Pancreas (tissue), 10 donors: ENCODE data around the gene EIF5. TPM values are rescaled to one million over a fixed set of nuclear protein-coding genes. Genes with fewer than 3 reads are reported as not detected.

Experiments used
- ATAC-seq, 4 donors: fragments of 200-7000 bp; cut with Tn5 transposase; one replicate each; pipeline versions ENCODE4 v1.8.0 to v1.9.1; 2020; ENCODE audit warnings: mild to moderate bottlenecking in 4 of 4, moderate library complexity in 4 of 4
- DNase-seq, 6 donors: peaks; one replicate each; pipeline ENCODE4 v3.0.0-alpha.2; 2020
- FAIRE-seq: peaks from 2 replicates; lab custom pipeline; 2012; peaks lifted over from hg19 to GRCh38; lab: Jason Lieb, UNC
- H3K27ac ChIP-seq, 4 donors: fragments of 200-600 bp; sonication (generic); 1 replicate in 3 of 4; 2 replicates in 1 of 4; pipeline versions ENCODE4 v1.5.0 to v1.8.0; 2020
- H3K27me3 ChIP-seq, 4 donors: fragments of 200-600 bp; one replicate each; pipeline ENCODE4 v1.8.0; 2021
- H3K36me3 ChIP-seq, 3 donors: fragments of 200-600 bp; sonication (generic) in 1 of 3; one replicate each; pipeline versions ENCODE4 v1.5.0 to v1.8.0; 2020 to 2021
- H3K4me1 ChIP-seq, 3 donors: fragments of 200-600 bp; one replicate each; pipeline ENCODE4 v1.8.0; 2021
- H3K4me3 ChIP-seq, 4 donors: fragments of 200-600 bp; sonication (generic) in 2 of 4; one replicate each; pipeline versions ENCODE4 v1.5.0 to v1.8.0; 2020 to 2021
- H3K9me3 ChIP-seq, 4 donors: fragments of 200-600 bp; one replicate each; pipeline ENCODE4 v1.8.0; 2021
- WGBS, 2 donors: extraction: QIAGEN DNeasy Blood & Tissue Kit; methylation state at CpG; one replicate each; pipeline ENCODE4 v1.1.7; 2013; 5-methylcytosine and 5-hydroxymethylcytosine counted together
- intact Hi-C, 3 donors: fragments of 100-400 bp; cut with DNase I; formaldehyde crosslinking; loops; one replicate each; pipeline versions ENCODE4 v1.11.1 to v1.14.2; 2022
- polyA plus RNA-seq, 2 donors: library from polyadenylated mRNA; stranded (reverse); fragments of 200-250 nt; gene quantifications; one replicate each; pipeline ENCODE4 v1.2.3, GENCODE V29; 2013
- total RNA-seq, 6 donors: library from RNA; stranded (reverse); fragmentation: NEBNext Ultra II Directional in 4 of 6; extraction: Animal tissue kit (Norgen Biotek cat#: 25700) in 4 of 6; gene quantifications; one replicate each; pipeline versions ENCODE4 v1.2.1 to v1.2.4, GENCODE V29; 2021 to 2023
- TF ChIP-seq, protein P1 (sequence below), 4 donors: fragments of 200-600 bp; sonication (generic) in 3 of 4; IDR thresholded peaks; one replicate each; pipeline versions ENCODE4 v1.5.0 to v1.8.0; 2021; ENCODE audit warnings: antibody characterized with exemption in 4 of 4
- donor health status: healthy with polysubstance abuse.
- donor health status: DM: no; HTN: no; CAD: no; lungs with moderate emphysema.
- donor health status: DM: no; HTN: no; CAD: no.
- donor health status: control.
- donor health status: control.
- donor health status: Bipolar disorder and iron deficiency.
- donor health status: DM: yes; HTN: yes; CAD: no.
- donor health status: DM: no; HTN: no; CAD: no.
- donor health status: DM: no; HTN: no; CAD: no.
- donor health status: DM: yes; HTN: yes; CAD: no.

Gene EIF5
- total and polyA plus RNA-seq, 8 donors: 22.2 to 139 (median 95.2) TPM

DNA sequence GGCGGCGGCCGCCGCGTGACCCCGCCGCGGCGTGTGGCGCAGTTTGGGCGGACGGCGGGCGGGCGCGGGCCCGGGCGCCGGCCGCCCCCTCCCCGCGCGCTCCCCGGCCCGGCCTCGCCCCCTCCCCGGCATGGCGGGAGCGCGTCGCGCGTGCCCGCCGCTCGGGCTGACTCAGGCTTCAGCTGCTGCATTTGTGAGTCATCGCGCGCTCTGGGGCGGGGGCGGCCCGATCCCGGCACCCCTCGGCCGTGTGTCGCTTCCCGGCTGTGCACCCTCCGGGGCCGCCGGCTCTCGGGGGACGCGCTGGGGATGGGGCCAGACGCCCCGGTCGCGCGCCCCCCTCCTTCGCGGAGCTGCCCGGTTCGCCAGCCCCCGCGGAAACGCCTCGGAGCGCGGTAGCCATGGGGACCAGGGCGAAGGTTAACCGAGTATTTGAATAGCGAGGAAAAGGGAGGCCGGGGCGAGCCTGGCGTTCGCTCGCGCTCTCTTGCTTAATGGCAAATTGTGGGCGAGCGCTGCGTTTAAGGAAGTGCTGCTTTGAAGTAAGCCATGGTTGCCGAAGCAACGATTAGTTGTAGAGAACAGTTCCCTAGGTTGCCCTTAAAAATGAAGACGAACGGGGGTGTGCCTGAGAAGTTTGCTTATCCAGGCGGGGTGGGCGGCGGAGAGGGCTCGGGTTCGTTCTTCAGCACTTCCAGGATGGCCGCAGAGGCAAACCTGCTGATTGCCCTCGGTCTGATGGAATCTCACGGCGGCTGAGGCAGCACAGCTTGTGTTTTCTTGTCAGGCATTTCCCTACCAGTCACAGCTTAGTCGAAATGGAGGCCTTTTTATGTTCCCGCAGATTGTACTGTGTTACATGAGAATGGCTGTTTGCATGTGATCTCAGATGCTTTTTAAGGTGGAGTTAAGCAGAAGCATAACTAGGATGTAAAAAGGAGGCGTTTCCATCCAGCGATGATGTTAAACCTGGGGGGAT is 896 bp downstream of the EIF5 start:
- TF ChIP-seq, protein P1, sequence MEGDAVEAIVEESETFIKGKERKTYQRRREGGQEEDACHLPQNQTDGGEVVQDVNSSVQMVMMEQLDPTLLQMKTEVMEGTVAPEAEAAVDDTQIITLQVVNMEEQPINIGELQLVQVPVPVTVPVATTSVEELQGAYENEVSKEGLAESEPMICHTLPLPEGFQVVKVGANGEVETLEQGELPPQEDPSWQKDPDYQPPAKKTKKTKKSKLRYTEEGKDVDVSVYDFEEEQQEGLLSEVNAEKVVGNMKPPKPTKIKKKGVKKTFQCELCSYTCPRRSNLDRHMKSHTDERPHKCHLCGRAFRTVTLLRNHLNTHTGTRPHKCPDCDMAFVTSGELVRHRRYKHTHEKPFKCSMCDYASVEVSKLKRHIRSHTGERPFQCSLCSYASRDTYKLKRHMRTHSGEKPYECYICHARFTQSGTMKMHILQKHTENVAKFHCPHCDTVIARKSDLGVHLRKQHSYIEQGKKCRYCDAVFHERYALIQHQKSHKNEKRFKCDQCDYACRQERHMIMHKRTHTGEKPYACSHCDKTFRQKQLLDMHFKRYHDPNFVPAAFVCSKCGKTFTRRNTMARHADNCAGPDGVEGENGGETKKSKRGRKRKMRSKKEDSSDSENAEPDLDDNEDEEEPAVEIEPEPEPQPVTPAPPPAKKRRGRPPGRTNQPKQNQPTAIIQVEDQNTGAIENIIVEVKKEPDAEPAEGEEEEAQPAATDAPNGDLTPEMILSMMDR (IDR thresholded peaks at IDR 0.05): no peak
- peak overlapping the region; percentile 83 to 99 (median 95) for H3K4me3 ChIP-seq
- FAIRE-seq: no peak
- H3K4me1 ChIP-seq: peaks cover 8 to 20% (median 11%) of the 10 kb centered on the region in 3 donors
- DNase-seq: peak; percentile 73 to 88 (median 84)
- H3K9me3 ChIP-seq: no peaks in the 10 kb centered on the region
- H3K36me3 ChIP-seq: peaks cover 22 to 46% (median 41%) of the 10 kb centered on the region in 3 donors
- intact Hi-C loops: no loop called here
- peak overlapping the region; percentile 99 to 100 (median 100) for H3K27ac ChIP-seq
- WGBS, 2 donors: 0% methylated on average over 64 to 97 of the region's 97 CpGs
- no peaks in the 10 kb centered on the region for H3K27me3 ChIP-seq
- peak; percentile 30 to 51 (median 45) for ATAC-seq

DNA sequence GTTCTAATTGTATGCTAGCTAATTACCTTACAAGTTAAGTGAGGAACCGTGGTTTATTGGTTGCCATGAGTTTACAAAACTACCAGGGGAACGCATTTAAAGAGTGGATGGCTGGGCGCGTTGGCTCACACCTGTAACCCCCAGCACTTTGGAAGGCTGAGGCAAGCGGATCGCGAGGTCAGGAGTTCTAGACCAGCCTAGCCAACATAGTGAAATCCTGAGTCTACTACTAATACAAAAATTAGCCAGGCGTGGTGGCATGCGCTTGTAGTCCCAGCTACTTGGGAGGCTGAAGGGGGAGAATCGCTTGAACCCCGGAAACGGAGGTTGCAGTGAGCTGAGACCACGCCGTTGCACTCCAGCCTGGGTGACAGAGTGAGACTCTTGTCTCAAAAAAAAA is 2.2 kb downstream of the EIF5 start:
- H3K27ac ChIP-seq: no peak overlapping the region
- WGBS, 2 donors: 92 to 94% methylated on average over 14 of the region's 14 CpGs
- H3K4me3 ChIP-seq: peak overlapping the region in 2 of 4 donors; percentile 95 to 99
- DNase-seq (no peak), ATAC-seq (no peak), FAIRE-seq (no peak)
- H3K36me3 ChIP-seq: peaks cover 28 to 59% (median 54%) of the 10 kb centered on the region in 3 donors
- intact Hi-C loops: no loop called here
- no peaks in the 10 kb centered on the region for H3K9me3 ChIP-seq
- H3K4me1 ChIP-seq: peaks cover 8 to 20% (median 11%) of the 10 kb centered on the region in 3 donors
- TF ChIP-seq, protein P1 (IDR thresholded peaks at IDR 0.05): no peak
- H3K27me3 ChIP-seq: no peaks in the 10 kb centered on the region

DNA sequence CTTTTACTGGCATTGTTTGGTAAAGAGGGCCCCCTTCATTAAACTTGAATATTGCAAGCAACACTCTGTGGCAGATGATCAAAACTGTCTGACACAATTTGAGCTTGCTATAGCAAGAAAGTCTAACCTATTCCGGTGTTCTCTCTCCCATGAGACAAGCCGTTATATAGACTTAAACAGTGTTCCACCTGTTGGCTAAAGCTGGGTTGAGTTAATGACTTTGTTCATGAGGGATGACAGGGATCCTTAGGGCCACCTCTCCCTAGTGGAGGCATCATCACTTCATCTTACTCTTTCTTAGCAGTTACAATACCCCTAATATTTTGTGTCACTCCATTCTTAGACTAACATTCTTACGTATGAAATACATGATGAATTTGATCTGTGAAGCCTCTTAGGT is 3.8 kb downstream of the EIF5 start:
- Histone ChIP-seq H3K36me3 (peaks cover 43 to 75% (median 65%) of the 10 kb centered on the region in 3 donors), H3K27ac (no peak overlapping the region), H3K4me1 (peaks cover 8 to 16% (median 11%) of the 10 kb centered on the region in 3 donors), H3K27me3 (no peaks in the 10 kb centered on the region), H3K9me3 (no peaks in the 10 kb centered on the region), H3K4me3 (no peak overlapping the region)
- TF ChIP-seq, protein P1 (IDR thresholded peaks at IDR 0.05): no peak
- no peak for DNase-seq
- no peak for ATAC-seq
- intact Hi-C loops: no loop called here
- WGBS, 2 donors: 85 to 94% methylated on average over 3 of the region's 3 CpGs
- no peak for FAIRE-seq

DNA sequence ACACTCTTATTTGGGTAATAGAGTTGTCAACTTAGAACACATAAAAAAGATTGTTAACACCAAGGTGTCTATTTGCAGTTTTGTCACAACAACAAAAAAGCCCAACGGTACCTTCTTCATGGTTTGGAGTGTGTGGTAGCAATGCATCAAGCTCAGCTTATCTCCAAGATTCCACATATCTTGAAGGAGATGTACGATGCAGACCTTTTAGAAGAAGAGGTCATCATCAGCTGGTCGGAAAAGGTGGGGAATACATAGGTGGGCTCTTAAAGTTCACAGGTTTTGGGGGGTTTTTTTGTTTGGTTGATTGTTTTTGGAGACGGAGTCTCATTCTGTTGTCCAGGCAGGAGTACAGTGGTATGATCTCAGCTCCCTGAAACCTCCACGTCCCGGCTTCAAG is 5.5 kb downstream of the EIF5 start:
- DNase-seq (no peak), FAIRE-seq (no peak), ATAC-seq (no peak)
- Histone ChIP-seq H3K27ac (no peak overlapping the region), H3K9me3 (no peaks in the 10 kb centered on the region), H3K4me3 (no peak overlapping the region), H3K36me3 (peaks cover 43 to 92% (median 73%) of the 10 kb centered on the region in 3 donors), H3K4me1 (peaks cover 8 to 13% (median 11%) of the 10 kb centered on the region in 3 donors), H3K27me3 (no peaks in the 10 kb centered on the region)
- TF ChIP-seq, protein P1 (IDR thresholded peaks at IDR 0.05): no peak
- intact Hi-C loops: no loop called here
- 76 to 94% methylated on average over 6 of the region's 6 CpGs for WGBS, 2 donors
